ENCODE measurements around the gene TNNT3.

Gene TNNT3

DNA sequence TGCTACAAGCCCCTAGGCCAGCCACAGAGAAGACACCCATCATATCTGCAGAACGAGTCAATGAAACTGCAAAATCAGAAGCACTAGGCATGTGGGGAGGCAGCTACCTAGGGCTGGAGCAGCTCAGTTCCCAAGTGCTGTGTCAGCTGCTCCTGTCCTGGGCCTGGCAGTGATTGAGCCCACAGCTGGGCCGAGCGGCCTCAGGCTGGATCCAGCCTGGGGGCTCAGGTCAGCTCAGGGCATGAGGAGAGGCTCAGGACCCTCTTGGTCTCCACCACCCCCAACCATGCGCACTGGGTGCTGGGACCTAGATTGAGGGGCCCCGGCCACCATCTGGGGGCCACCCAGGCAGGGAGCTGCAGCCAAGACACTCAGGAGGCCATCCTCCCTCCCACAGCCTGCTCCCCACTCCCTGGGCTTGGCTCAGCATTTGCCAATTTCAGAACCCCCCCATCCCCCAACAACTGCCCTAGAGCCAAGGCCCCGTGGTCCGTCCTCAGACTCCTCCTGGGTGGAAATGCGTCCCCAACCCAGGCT is 2.4 kb upstream of the TNNT3 start:
- H3K27me3 ChIP-seq (ENCODE audit: insufficient read depth, low read length), result peaks cover 5% of the 10 kb centered on the region
- H3K4me3 ChIP-seq (ENCODE audit: low read length), result no peak overlapping the region
- H2AFZ ChIP-seq (ENCODE audit: low read depth, low read length), result no peak overlapping the region
- H3K9me3 ChIP-seq (ENCODE audit: low read length), result no peaks in the 10 kb centered on the region
- no peaks in the 10 kb centered on the region for H3K36me3 ChIP-seq (ENCODE audit: insufficient read depth, low read length)
- no peaks in the 10 kb centered on the region for H3K4me1 ChIP-seq (ENCODE audit: insufficient read depth, low read length)

DNA sequence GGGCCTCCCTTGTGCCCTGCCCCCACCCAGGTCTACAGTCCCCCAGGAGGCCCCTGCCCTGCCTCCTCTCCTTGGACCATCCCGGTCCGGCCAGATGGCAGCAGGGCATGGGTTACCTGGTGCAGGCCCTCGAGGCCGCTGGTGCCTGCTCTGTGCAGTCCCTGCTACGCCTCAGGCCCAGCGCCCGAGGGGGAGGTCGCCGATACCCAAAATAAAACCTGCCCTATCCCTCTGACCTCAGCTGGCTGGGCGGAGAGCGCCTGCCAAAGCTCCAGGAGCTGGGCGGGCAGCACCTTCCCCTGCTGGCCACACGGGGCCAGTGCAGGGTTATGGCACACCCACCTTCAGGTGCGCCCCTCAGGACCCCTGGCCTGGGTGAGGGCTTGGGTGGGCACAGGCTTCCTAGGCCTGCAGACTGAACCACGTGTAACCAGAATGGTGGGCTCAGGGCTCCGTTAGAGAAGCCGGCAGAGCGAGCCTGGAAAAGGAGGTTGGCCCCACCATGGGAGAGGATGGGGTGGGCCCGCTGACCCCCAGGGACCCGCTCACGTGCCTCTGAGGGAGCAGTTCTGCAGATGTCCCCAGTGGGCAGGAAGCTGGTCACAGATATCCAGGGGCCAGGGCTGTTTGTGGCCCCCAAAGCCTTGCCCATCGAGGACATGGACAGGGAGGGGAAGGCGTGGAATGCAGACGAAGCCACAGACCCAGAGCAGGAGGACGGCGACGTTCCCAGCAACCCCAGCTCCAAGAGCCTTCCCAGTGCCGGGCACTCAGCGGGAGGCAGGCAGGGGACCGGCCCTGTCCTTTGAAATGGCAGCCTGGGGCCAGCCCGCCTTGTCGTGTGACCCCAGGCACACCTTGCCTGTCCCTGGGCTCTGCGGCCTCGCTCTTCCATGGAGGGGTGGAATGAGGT is 1.7 kb upstream of the TNNT3 start:
- H2AFZ ChIP-seq (ENCODE audit: low read depth, low read length), result no peak overlapping the region
- H3K4me1 ChIP-seq (ENCODE audit: insufficient read depth, low read length), result no peaks in the 10 kb centered on the region
- no peaks in the 10 kb centered on the region for H3K36me3 ChIP-seq (ENCODE audit: insufficient read depth, low read length)
- no peak overlapping the region for H3K4me3 ChIP-seq (ENCODE audit: low read length)
- H3K9me3 ChIP-seq (ENCODE audit: low read length), result no peaks in the 10 kb centered on the region
- peaks cover 7% of the 10 kb centered on the region for H3K27me3 ChIP-seq (ENCODE audit: insufficient read depth, low read length)

DNA sequence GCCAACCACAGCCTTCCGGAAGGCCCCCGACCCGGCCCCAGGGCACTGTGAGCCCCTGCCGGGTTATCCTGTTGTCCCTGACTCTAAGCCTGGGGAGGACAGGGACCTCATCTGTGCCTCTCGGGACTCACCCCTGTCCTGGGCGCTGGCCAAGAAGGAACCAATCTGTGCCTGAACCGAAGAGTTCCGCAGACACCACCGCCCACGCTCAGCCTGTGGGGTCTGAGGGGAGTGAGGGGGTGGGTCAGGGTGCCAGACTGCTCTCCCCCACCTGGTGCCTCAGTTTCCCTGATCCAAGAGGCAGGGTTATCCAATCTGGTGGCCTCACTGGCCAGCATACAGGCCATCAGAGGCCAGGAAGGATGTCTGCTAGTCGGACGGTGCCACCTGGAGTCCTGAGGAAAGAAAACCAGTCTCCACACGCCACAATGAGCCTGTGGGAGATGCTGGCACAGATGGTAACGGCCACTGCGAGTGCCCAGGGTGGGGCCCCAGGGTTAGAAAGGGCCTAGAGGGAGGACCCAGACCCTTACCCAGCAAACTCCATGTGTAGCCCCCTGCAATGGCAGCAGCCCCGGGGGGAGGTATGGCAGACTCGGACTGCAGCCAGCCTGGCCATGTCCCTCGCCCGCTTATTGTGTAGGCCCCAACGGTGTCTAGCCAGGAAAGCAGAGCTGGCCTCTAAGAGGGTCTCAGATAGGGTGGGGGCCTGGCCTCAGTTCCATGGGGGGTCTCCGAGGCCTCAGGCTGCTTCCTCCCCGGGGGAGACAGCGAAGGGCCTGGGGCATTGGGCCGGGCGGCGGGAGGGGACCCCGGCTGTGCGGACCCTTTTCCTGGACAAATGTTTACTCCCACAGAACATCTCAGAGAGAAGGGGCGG is 827 bp upstream of the TNNT3 start:
- Histone ChIP-seq H2AFZ (ENCODE audit: low read depth, low read length) (no peak overlapping the region), H3K4me3 (ENCODE audit: low read length) (no peak overlapping the region), H3K36me3 (ENCODE audit: insufficient read depth, low read length) (no peaks in the 10 kb centered on the region), H3K4me1 (ENCODE audit: insufficient read depth, low read length) (no peaks in the 10 kb centered on the region), H3K9me3 (ENCODE audit: low read length) (no peaks in the 10 kb centered on the region), H3K27me3 (ENCODE audit: insufficient read depth, low read length) (peaks cover 7% of the 10 kb centered on the region)

GRCh38 chr11:1920128-1920908 is 815 bp downstream of the TNNT3 start:
- H2AFZ ChIP-seq (ENCODE audit: low read depth, low read length), result no peak overlapping the region

DNA sequence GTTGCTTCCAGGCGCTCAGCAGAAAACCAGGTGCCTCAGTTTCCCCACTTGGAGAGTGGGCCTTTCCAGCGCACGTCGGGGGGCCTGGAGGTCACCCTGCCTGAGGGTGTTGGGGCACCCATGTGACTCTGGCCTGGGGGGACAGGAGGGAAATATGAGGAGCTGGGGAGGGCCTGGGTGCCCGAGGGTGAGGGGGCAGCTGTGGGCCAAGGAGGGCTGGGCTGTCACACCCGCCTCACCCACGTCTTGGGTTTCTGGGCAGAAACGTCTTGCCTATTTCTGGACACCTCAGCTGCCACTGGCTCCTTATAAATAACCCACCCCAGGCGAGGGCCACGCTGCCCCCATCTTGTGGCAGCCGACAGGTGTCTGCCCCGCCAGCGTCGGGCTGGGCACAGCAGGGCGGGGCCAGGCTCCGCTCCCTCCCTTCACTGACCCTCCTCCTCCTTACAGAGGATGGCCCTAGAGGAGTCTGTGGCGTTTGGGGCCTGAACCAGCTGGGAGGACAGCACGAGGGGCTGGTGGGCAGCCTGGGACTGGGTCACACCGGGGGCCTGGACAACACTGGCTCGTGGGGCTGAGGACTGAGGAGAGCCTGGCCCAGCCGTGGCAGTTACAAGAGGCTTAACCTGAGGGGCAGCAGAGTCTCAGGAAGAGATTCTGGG is 1.5 kb downstream of the TNNT3 start:
- Histone ChIP-seq H3K36me3 (ENCODE audit: insufficient read depth, low read length) (no peaks in the 10 kb centered on the region), H2AFZ (ENCODE audit: low read depth, low read length) (no peak overlapping the region), H3K27me3 (ENCODE audit: insufficient read depth, low read length) (peaks cover 7% of the 10 kb centered on the region), H3K4me1 (ENCODE audit: insufficient read depth, low read length) (no peaks in the 10 kb centered on the region), H3K4me3 (ENCODE audit: low read length) (no peak overlapping the region), H3K9me3 (ENCODE audit: low read length) (no peaks in the 10 kb centered on the region)

More at GRCh38 chr11:1920128-1920908, 815 bp downstream of the TNNT3 start:
- Histone ChIP-seq H3K36me3 (ENCODE audit: insufficient read depth, low read length) (no peaks in the 10 kb centered on the region), H3K27me3 (ENCODE audit: insufficient read depth, low read length) (peaks cover 7% of the 10 kb centered on the region), H3K9me3 (ENCODE audit: low read length) (no peaks in the 10 kb centered on the region), H3K4me1 (ENCODE audit: insufficient read depth, low read length) (no peaks in the 10 kb centered on the region), H3K4me3 (ENCODE audit: low read length) (no peak overlapping the region)

GRCh38 chr11:1921574-1922141 is 2.2 kb downstream of the TNNT3 start:
- H3K36me3 ChIP-seq (ENCODE audit: insufficient read depth, low read length), result no peaks in the 10 kb centered on the region
- H2AFZ ChIP-seq (ENCODE audit: low read depth, low read length), result no peak overlapping the region
- no peaks in the 10 kb centered on the region for H3K4me1 ChIP-seq (ENCODE audit: insufficient read depth, low read length)
- H3K9me3 ChIP-seq (ENCODE audit: low read length), result no peaks in the 10 kb centered on the region
- H3K4me3 ChIP-seq (ENCODE audit: low read length), result no peak overlapping the region
- peaks cover 7% of the 10 kb centered on the region for H3K27me3 ChIP-seq (ENCODE audit: insufficient read depth, low read length)

GRCh38 chr11:1922481-1923081 is 3.1 kb downstream of the TNNT3 start:
- Histone ChIP-seq H3K36me3 (ENCODE audit: insufficient read depth, low read length) (no peaks in the 10 kb centered on the region), H2AFZ (ENCODE audit: low read depth, low read length) (no peak overlapping the region), H3K9me3 (ENCODE audit: low read length) (no peaks in the 10 kb centered on the region), H3K27me3 (ENCODE audit: insufficient read depth, low read length) (peaks cover 7% of the 10 kb centered on the region), H3K4me3 (ENCODE audit: low read length) (no peak overlapping the region), H3K4me1 (ENCODE audit: insufficient read depth, low read length) (peaks cover 7% of the 10 kb centered on the region)

DNA sequence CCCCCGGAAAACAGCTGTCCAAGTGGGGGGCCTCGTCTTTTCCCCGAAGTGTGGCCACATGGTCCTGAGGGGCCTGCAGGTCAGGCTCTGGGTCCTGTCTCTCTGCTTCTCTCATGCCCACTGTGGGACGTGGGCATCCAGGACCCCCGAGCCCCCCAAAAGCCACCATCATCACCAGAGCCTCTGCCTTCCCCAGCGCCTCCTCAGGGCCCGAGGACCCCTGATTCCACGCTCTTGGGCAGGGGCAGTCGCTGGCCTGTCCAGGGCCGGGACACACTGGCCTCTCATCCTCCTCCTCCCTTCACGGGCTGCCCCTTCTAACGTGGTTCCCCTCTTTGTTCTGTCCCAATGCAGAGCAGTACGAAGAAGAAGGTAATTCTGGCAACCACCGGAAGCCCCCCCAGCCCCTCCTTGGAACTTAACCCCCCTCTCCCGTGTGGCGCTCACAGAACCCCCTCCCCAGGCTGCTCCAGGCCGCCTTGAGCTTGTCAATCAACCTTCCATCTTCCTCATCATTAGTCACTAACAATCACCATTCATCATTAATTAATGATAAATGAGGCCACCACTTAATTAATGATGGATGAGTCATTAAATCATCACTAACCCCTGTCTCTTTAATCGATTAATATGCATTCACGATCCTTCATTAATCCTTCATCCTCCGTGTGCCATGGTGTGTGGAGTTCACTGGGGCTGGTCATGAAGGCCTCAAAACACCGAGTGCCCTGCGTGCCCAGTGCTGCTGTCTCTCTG is 3.9 kb downstream of the TNNT3 start:
- peaks cover 9% of the 10 kb centered on the region for H3K4me1 ChIP-seq (ENCODE audit: insufficient read depth, low read length)
- H3K36me3 ChIP-seq (ENCODE audit: insufficient read depth, low read length), result no peaks in the 10 kb centered on the region
- H2AFZ ChIP-seq (ENCODE audit: low read depth, low read length), result no peak overlapping the region
- no peak overlapping the region for H3K4me3 ChIP-seq (ENCODE audit: low read length)
- H3K27me3 ChIP-seq (ENCODE audit: insufficient read depth, low read length), result peaks cover 7% of the 10 kb centered on the region
- no peaks in the 10 kb centered on the region for H3K9me3 ChIP-seq (ENCODE audit: low read length)

- no peaks in the 10 kb centered on the region for H3K36me3 ChIP-seq (ENCODE audit: insufficient read depth, low read length)
- H3K4me3 ChIP-seq (ENCODE audit: low read length), result no peak overlapping the region
- peaks cover 9% of the 10 kb centered on the region for H3K4me1 ChIP-seq (ENCODE audit: insufficient read depth, low read length)
- H3K9me3 ChIP-seq (ENCODE audit: low read length), result no peaks in the 10 kb centered on the region
- H2AFZ ChIP-seq (ENCODE audit: low read depth, low read length), result no peak overlapping the region
- peaks cover 7% of the 10 kb centered on the region for H3K27me3 ChIP-seq (ENCODE audit: insufficient read depth, low read length)
These were observed 4.7 kb downstream of the TNNT3 start for GRCh38 chr11:1924181-1924580.

DNA sequence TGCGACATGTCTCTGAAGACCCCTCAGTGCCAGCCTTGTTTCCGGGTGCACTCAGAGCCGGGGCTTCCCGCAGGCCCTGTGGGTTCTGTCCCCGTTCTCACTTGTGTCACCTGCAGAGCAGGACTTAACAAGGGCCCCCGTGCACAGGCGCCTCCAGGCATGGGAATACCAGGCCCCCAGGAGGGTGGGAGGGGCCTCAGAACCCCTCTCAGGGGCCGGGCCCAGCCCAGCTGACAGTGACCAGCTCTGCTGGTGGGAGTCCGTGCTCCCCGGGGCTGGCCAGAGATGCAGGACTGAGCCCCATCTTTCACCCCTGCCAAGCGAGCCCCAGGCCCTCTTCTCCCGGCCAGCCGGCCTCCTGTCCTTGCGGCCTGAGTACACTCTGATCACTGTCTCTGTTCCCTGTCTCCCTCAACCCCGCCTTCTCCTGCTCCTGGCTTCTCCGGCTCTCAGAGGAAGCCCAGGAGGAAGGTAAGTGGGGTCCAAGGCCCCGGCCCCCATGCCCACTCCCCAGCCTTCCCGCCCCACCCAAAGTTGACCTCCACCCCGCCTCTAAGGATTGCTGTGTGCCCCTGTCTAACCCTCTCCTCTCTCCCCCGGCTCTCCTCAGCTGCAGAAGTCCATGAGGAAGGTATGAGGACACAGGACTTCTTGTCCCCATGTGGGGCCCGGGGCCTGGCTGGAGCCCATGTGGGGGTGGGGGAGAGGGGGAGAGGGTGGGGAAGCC is 5.3 kb downstream of the TNNT3 start:
- Histone ChIP-seq H3K9me3 (ENCODE audit: low read length) (no peaks in the 10 kb centered on the region), H3K4me1 (ENCODE audit: insufficient read depth, low read length) (peaks cover 9% of the 10 kb centered on the region), H3K4me3 (ENCODE audit: low read length) (no peak overlapping the region), H2AFZ (ENCODE audit: low read depth, low read length) (no peak overlapping the region), H3K27me3 (ENCODE audit: insufficient read depth, low read length) (peaks cover 6% of the 10 kb centered on the region), H3K36me3 (ENCODE audit: insufficient read depth, low read length) (no peaks in the 10 kb centered on the region)
